Activated gamma-delta T cell treated with Interleukin-2 at 50 U/mL for 16 hours (primary cell): Measurements from ENCODE around the gene TNFSF15.
"Not testable (repeated sequence)": the region's sequence is repeated elsewhere in the genome, so short reads cannot be mapped to it uniquely, and the experiment has no call there.

Experiments used
- DNase-seq: peaks from one replicate; pipeline ENCODE4 v3.0.0-alpha.2; 2020

TNFSF15 gene

GRCh38 chr9:114745879-114746550 is 59.8 kb downstream of the TNFSF15 start:
- no peak for DNase-seq

GRCh38 chr9:114745108-114745848 is 60.6 kb downstream of the TNFSF15 start:
- no peak for DNase-seq

GRCh38 chr9:114743446-114743845 is 62.4 kb downstream of the TNFSF15 start:
- no peak for DNase-seq

GRCh38 chr9:114742947-114743346 is 62.9 kb downstream of the TNFSF15 start:
- DNase-seq = no peak

- DNase-seq = not testable (repeated sequence)
Observed at GRCh38 chr9:114741521-114741920, 64.3 kb downstream of the TNFSF15 start.

- peak; percentile 74 for DNase-seq
Observed at GRCh38 chr9:114738581-114739316, 67.1 kb downstream of the TNFSF15 start.

GRCh38 chr9:114737847-114738246 is 68.0 kb downstream of the TNFSF15 start:
- no peak for DNase-seq

GRCh38 chr9:114737118-114737517 is 68.7 kb downstream of the TNFSF15 start:
- DNase-seq = peak; percentile 8

GRCh38 chr9:114735704-114736103 is 70.1 kb downstream of the TNFSF15 start:
- no peak for DNase-seq

GRCh38 chr9:114735139-114735538 is 70.7 kb downstream of the TNFSF15 start:
- not testable (repeated sequence) for DNase-seq
